Activated T-cell treated with anti-CD3 and anti-CD28 coated beads, Interleukin-2, amount 50 U/mL, for 48 hours (primary cell): ENCODE data around the gene ABHD12.

Source experiments
- DNase-seq, 2 experiments: peaks; one replicate each; pipeline ENCODE4 v3.0.0-alpha.2; 2020

The ABHD12 gene

GRCh38 chr20:25254986-25255680 is 135.5 kb downstream of the ABHD12 start:
- DNase-seq, result no peak

- DNase-seq, result no peak
Measured at GRCh38 chr20:25254571-25254970, 136.1 kb downstream of the ABHD12 start.

- no peak for DNase-seq
Measured at GRCh38 chr20:25253606-25254275, 136.9 kb downstream of the ABHD12 start.

DNA sequence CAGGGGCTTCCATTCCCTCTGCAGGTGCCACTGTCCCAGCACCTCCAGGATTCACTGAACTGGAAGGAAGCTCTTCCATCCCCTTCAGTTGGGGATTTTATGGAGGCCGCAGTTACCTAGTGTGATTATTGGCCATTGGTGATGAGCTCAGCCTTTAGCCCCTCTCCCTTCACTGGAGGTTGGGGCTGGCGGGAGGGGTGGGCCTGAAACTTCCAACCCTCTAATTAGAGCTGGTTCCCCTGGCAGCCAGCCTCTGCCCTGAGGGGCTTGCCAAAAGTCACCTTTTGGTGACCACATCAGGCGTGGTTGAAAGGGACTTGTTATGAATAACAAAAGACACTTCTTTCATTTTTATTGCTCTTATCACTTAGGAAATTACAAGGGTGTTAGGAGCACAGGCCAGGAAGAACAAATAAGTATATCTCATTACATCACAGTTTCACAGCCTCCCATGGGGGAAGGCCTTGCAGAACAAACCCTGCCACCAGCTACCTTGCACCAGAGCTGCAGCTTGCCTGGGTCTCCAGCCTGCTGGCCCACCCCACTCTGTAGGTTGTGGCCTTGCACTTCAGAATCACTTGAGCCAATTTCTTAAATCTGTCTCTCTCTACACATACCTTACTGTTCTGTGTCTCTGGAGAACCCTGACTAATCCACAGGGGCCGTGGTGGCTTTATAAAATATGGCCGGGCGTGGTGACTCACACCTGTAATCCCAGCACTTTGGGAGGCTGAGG is 137.8 kb downstream of the ABHD12 start:
- no peak for DNase-seq

DNA sequence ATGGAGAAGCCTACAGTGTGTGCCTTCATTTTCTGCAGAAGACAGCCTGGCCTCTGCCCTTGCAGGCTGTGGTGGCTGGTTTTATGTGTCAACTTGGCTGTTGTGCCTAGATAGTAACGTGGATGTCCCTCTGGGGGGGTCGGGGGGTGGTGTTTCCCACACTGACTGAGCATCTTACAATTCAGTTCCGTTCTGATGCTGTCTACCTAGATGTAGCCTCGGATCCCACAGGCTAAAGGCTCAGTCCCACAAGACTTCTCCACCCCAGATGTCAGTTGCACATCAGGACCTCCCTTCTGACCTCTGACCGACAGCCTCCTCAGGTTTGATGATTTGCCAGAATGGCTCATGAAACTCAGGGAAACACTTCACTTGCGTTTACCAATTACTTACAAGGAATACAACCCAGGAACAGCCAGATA is 138.4 kb downstream of the ABHD12 start:
- DNase-seq, result no peak

DNA sequence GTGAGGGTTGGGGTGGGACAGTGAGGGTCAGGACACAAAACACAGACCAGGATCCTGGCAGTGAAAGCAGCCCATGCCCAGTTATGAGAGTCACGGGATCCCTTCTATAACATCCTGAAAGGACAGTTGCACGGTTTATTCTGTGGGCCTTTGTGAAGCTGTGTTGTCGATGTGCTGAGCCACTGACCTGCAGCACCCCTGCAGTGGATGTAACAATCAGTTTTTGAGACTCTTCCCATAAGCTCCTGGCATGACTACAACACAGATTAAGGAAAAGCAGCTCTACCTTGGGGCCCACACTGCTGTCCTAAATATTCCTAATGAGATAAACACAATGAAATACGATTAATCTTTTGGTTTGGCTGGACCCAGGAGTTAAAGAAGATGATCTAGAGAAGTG is 139.1 kb downstream of the ABHD12 start:
- DNase-seq, result no peak

- no peak for DNase-seq
Measured at GRCh38 chr20:25251019-25251418, 139.6 kb downstream of the ABHD12 start.

DNA sequence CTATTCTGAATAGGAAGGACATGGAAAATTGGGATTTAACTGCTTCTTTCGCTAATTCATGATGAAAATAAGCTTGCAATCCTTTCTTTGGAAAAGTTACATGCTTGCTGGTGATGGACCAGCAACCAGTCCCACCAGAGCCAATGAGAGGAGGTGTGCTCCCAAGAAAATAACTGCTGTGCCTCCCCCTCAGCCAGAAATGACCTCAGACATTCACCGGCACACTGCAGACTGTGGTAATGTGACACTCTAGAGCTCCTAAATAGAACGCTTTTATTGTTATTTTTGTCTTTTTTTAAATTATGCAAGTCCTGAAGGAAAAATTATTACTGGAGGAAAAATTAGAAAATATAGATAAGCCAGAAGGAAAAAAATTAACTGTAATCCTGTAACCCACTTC is 140.1 kb downstream of the ABHD12 start:
- DNase-seq, result no peak
